GM18526 (cell line): ENCODE measurements around the gene HNRNPH2.

Experiments
- POLR2A ChIP-seq: IDR thresholded peaks from 3 replicates; pipeline ENCODE4 v1.6.1; 2011; ENCODE audit not compliant: insufficient read length; ENCODE audit errors: extremely low read depth

HNRNPH2 gene

DNA sequence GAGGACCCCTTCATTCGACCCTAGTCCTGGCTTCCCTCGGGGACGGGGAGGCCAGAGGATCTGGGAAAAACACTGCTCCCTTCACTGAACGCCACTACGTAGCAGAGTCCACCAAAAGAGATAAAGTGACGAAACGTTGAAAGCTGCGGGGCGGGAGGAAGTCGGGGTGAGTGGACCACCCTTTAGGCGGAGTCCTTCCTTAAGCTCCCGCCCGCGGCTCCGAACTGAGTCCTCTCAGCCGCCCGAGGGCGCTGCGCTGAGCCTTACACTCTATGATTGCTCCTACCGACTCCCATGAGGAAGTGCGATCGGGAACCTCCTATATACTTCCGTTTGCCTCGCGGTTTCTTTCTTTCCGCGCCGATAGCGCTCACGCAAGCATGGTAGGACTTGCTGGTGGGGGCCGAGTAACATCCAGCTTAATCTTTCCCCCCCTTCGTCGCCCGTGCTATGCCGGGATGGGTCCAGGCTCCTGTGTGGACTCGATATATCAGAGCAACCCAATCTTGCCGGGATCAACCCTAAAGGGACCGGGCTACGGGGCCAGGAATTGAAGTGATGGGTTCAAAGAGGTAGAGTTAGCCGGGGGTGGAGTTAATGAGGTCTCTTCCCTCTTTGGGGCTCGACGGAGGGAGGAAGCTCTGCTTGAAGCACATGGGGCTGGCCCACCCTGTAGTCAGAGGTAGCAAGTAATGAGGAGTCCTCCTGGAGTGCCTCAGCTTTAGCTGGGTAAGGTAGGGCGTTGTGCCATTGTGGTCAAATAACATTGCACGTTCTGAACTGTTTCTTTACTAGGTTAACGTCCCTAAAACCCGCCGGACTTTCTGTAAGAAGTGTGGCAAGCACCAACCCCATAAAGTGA lies 17.1 kb upstream of the HNRNPH2 start, which contains the start of gene RPL36A:
TSS of gene RPL36A (plus strand) at position 348 of the 862 bp plus-strand sequence. CDS start at position 381, 33 bp downstream.
- peak; percentile 94 for TF ChIP-seq POLR2A

DNA sequence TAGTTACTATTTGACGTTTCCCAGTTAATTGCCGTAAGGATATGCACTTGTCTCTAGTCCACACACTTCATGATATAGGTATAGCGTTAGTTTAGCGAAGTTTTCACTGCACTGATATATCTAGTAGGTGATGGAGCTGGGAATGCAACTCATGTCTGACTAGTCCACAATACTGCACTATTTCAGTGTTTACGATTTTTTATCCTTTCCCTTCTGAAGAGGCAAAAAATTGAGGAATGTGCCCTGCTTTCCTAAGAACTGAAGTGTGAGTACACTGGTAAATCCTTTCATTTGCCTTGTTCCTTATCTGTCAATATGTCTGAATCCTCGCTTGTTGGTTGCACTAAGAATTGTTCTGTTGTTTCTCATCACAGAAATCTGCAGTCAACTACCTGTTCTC lies 16.2 kb upstream of the HNRNPH2 start:
- TF ChIP-seq POLR2A = no peak

DNA sequence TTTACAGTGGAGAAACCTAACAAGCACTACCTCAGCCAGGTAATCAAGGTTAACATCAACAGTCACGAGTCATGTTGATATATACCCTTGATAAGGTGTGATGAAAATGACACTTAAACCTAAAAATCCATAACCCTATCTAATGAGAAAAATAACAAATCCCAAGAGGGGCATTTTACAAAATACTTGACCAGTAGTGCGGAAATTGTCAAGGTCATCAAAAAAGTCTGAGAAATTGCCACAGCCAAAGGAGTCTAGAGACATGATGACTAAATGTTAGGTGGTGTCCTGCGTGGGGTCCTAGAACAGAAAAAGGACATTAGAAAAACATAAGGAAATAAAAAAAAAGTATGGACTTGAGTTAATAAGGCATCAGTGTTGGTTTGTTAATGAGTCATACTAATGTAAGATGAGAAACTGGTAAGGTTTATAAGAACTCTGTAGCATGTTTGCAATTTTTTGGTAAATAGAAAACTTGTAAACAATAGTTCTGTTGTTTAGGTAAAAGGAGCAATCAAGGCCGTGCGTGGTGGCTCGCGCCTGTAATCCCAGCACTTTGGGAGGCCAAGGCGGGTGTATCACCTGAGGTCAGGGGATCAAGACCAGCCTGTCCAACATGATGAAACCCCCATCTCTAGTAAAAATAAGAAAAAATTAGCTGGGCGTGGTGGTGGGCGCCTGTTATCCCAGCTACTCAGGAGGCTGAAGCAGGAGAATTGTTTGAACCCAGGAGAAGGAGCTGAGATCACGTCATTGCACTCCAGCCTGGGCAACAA lies 14.3 kb upstream of the HNRNPH2 start:
- TF ChIP-seq POLR2A = no peak

DNA sequence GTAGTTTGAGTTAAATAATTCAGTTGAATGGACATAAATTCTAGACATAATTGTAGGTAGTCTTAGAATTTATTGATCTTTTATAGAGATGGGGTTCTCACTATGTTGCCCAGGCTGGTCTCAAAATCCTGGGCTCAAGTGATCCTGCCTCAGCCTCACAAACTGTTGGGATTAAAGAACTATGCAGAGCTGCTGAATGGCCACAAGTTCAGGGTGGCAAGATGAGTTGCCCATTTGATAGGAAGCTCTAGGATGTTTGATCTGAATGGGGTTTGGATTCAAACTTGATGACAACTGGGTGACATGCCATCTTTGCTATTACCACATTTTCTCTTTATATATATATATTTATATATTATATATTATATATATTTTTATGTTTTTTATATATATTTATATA lies 13.7 kb upstream of the HNRNPH2 start:
- no peak for TF ChIP-seq POLR2A

DNA sequence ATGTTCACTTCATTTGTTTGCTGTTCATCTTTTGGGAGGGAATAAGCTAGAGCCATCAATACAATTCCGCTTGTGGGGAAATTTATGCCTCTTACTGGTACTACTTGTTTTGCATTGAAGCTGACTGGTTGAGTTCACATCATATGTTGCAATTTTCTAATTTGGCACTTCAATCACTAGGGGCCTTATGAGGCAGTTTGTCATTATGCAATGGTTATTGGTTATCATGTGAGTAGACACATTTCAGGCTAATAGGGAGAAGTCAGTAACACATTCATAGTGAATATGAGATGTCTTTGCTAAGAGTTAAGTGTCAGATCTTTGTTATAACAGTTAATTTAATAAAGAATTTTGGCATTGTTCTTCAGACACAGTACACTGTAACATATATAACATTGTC lies 12.2 kb upstream of the HNRNPH2 start:
- TF ChIP-seq POLR2A = no peak

DNA sequence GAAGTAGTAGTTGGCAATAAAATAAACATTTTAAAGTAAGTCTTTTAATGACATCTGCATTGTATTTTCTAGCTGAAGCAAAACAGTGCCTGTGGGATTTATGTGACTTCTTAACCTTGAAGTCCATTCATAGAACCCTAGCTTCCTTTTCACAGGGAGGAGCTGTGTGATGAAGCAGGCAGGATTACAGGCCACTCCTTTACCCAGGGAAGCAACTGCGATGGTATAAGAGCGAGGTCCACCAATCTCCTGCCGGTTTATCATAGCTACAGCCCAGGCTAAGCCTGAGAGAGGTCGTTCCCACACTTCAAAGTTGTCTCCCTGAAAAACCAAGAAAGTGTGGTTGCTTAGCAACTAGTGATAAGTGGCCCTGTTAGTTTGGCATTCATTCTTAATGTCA lies 10.2 kb upstream of the HNRNPH2 start:
- no peak for TF ChIP-seq POLR2A

DNA sequence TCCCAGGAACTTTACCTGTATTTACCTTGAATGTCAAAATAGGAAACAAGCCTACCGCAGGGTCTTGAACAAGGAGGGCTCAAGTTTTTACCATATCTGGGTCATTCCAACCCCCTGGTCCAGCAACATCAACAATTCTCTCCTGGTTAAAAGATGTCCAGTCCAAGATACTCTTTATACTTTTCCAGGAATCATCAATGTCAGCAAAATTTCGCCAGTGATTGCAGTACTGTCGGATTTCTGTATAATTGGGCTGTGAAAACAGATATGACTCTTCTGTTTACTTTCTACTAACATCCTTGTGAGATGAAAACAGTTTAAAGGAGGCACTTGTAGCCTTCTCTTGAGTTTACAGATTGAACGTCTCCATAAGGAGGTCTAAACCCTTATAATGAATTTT lies 9.3 kb upstream of the HNRNPH2 start:
- TF ChIP-seq POLR2A = no peak

DNA sequence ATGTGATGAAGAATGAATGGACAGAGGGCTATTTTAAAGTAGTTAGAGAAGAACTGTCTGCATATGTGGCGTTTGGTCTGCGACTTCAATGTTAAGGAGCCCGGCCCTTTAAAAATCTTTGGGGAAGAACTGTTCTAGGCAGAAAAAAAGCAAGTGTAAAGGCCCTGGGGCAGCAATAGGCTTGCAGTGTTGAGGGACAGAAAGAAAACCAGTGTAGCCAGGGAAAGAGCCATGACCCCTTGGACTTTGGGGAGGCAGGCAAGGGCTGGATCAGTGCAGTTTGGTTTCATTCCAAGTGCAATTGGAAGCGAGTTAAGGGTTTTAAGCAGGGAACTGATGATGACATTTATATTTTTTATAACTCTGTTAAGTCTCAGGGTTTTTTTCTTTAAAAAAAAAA lies 8.2 kb upstream of the HNRNPH2 start:
- TF ChIP-seq POLR2A = no peak

DNA sequence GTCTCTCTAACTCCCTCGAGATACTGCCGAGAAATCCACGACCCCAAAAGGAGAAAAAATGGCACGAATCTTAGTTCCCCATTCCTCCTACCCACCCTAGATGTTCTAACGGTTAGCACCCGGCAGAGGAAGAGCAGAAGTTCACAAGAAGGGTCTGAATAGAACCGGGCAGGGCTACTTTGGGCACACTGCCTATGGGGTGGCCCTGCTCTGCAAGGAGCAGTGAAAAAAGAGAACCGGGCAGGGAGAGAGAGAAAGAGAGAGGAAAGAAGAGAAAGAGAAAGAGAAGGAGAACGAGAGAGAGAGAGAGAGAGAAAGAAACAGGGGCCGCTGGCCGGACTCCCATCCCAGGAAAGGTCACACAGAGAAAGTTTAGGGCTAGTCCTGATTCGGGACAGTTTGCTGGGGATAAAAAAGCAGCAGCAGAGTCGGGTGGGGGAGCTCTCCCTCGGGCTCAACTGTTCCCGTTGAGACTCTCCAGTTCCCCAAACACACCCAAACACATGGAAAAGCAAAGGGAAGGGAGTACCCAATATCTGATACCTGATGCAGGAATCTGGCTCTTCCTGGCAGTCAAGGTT lies 765 bp upstream of the HNRNPH2 start:
- no peak for TF ChIP-seq POLR2A

DNA sequence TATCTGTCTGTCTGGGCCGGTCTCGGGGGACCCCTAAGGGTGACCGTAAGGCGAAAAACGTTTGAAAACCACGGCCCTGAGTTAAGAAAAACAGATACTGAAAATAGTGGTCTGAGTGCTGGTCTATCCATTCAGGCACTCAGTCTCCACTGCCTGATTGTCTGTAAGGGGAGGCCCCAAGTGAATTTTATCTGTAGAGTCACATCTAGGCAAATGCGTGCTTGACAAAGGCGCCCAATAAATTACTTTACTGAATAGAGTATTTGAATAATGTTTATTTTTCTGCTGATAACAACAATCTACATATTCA lies 465 bp downstream of the HNRNPH2 start:
- no peak for TF ChIP-seq POLR2A

DNA sequence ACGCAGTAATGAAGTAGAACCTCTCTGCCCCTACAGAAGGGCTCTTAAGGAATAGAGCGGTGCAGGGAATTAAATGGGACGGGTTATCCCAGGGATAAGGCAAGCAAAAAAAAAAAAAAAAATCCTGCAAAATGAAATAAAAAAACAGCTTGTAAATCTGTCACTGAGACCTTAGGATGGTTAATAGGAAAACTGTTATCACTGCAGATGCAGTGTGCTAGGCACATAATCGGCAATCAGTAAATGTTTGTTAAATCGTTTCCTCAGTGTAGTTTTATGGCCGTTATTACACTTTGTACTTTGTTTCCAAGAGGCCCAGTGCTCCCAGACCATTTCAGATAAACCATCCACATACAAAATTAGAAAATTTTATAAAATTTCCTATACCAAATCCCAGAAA lies 1.0 kb downstream of the HNRNPH2 start:
- no peak for TF ChIP-seq POLR2A

DNA sequence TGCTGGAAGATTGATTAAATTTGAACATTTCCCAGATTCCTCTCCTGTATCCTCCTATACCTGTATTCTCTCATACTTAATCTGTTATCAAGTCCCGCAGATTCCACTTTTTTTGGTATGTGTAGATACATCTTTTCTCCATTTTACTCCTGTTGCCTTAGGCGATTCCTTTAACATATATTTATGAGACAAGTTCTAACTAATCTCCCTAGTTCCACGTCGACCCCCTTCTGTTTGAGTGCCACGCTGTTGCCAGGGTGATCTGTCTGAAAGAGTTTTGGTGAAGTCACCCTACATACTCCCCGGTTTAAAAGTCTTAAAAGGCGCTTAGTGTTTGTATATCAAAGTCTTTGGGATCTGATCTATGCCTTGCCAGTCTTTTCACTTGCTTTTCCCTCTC lies 2.4 kb downstream of the HNRNPH2 start:
- no peak for TF ChIP-seq POLR2A

DNA sequence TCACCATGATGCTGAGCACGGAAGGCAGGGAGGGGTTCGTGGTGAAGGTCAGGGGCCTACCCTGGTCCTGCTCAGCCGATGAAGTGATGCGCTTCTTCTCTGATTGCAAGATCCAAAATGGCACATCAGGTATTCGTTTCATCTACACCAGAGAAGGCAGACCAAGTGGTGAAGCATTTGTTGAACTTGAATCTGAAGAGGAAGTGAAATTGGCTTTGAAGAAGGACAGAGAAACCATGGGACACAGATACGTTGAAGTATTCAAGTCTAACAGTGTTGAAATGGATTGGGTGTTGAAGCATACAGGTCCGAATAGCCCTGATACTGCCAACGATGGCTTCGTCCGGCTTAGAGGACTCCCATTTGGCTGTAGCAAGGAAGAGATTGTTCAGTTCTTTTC lies 4.0 kb downstream of the HNRNPH2 start:
- no peak for TF ChIP-seq POLR2A

DNA sequence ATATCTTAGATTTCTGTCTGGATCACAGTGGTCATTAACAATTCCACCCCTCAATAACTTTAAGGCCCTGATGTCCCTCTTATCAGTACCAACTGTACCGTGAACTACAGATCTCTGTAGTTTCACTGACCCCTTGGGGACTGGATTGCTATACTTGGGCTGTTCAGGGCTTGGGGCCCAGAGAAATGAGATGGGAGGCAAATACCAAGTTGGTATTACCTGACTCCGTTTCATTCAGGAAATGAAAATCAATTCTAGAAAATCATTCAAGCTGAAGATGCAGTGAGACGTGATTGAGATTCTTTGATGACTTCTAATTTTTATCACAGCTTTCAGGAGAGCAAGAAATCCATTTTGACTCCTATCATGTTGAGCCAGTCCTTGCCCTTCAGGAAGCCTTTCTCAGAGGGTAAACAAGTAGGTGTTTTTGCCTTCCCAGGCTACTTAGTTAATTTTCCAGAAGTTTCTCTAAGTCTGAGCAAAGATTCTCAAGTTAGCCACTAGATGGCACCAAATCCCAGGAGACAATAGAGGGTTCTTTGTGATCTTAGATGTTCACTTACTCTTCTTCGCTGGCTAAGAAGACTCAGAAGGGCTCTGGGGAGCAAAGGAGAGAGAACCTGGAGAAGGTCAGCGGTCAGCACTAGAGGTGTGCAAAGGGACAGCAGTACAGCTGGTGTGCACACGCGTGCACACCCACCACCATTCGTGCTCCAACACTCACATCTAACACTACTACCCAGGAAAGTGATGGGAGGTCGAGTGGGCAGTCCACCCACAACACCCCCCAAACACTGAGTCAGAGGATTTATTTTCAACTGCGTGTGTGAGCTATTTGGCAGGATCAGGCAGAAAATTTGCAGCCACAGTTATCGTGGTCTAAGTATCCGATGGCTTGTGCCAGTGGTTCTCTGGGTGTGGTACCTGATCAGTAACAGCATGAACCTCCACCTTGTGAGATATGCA lies 7.4 kb downstream of the HNRNPH2 start:
- TF ChIP-seq POLR2A = no peak

DNA sequence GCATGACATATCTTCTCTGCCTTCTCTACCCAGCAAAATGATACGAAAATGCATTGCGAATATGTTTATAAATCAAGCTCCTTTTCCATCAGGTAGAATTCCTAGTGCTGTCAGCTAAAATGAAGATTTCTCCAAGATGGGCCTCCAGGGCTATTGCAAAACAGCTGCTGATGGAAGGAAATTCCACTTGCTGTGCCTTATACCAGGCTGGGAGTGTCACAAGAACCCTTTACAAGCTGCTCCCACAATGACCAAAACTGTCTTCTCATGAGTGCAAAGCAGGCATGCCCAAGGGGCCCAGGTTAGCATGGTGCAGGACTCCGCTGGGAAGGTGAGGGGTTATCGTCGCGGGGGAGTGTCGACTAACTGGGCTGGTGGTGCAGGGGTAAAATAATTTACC lies 8.7 kb downstream of the HNRNPH2 start:
- TF ChIP-seq POLR2A = no peak
